Ectodermal cell (in vitro differentiated cells): ENCODE data around the gene ZNF723.

ENCODE experiments used
- H3K27ac ChIP-seq: 2 replicates; pipeline ENCODE4 v1.7.0; 2013; ENCODE audit warnings: mild to moderate bottlenecking, low read depth, low read length; ENCODE audit not compliant: insufficient read depth, poor library complexity, severe bottlenecking
- H3K27me3 ChIP-seq: 2 replicates; pipeline ENCODE4 v1.7.0; 2013; ENCODE audit warnings: mild to moderate bottlenecking, low read length; ENCODE audit not compliant: insufficient read depth, control insufficient read depth, poor library complexity, severe bottlenecking
- H3K36me3 ChIP-seq: one replicate; pipeline ENCODE4 v1.7.0; 2013; ENCODE audit warnings: low read length; ENCODE audit not compliant: control insufficient read depth, insufficient read depth
- H3K4me1 ChIP-seq: one replicate; pipeline ENCODE4 v1.7.0; 2013; ENCODE audit warnings: low read length; ENCODE audit not compliant: control insufficient read depth, insufficient read depth
- H3K4me3 ChIP-seq: 2 replicates; pipeline ENCODE4 v1.7.0; 2013; ENCODE audit warnings: low read depth, low read length, control low read depth; ENCODE audit not compliant: insufficient read depth
- H3K9me3 ChIP-seq: 2 replicates; pipeline ENCODE4 v1.7.0; 2013; ENCODE audit warnings: mild to moderate bottlenecking, low read length, moderate library complexity; ENCODE audit not compliant: control insufficient read depth
- WGBS, 2 experiments: methylation state at CpG; one replicate each; pipeline ENCODE4 v1.1.7; 2013; ENCODE audit warnings: missing lambda C conversion rate in 2 of 2; 5-methylcytosine and 5-hydroxymethylcytosine counted together

ZNF723 gene

GRCh38 chr19:22882797-22883196 lies 50.7 kb downstream of the ZNF723 start:
- no peak overlapping the region for H3K4me3 ChIP-seq
- H3K9me3 ChIP-seq, result peaks cover 17% of the 10 kb centered on the region
- 31 to 32% methylated on average over 3 of the region's 3 CpGs for WGBS, 2 experiments
- no peak overlapping the region for H3K27ac ChIP-seq
- H3K36me3 ChIP-seq, result no peaks in the 10 kb centered on the region
- no peaks in the 10 kb centered on the region for H3K27me3 ChIP-seq
- no peaks in the 10 kb centered on the region for H3K4me1 ChIP-seq

- H3K36me3 ChIP-seq, result no peaks in the 10 kb centered on the region
- no peaks in the 10 kb centered on the region for H3K27me3 ChIP-seq
- no peak overlapping the region for H3K4me3 ChIP-seq
- H3K27ac ChIP-seq, result no peak overlapping the region
- no peaks in the 10 kb centered on the region for H3K4me1 ChIP-seq
- H3K9me3 ChIP-seq, result peaks cover 12% of the 10 kb centered on the region
- WGBS, 2 experiments, result 88 to 90% methylated on average over 35 of the region's 35 CpGs
Observed at GRCh38 chr19:22893855-22894270, 61.8 kb downstream of the ZNF723 start.

GRCh38 chr19:22901431-22902130 lies 69.5 kb downstream of the ZNF723 start:
- H3K4me1 ChIP-seq, result no peaks in the 10 kb centered on the region
- no peak overlapping the region for H3K4me3 ChIP-seq
- WGBS, 2 experiments, result 92% methylated on average over 47 of the region's 47 CpGs
- no peak overlapping the region for H3K27ac ChIP-seq
- H3K27me3 ChIP-seq, result no peaks in the 10 kb centered on the region
- no peaks in the 10 kb centered on the region for H3K36me3 ChIP-seq
- peaks cover 24% of the 10 kb centered on the region for H3K9me3 ChIP-seq
